HG03432 (cell line): ENCODE results near the gene HLA-A.
A peak's percentile ranks its signal among the peaks of the same experiment; 100 is the strongest.
"Not testable (repeated sequence)": the region's sequence is repeated elsewhere in the genome, so short reads cannot be mapped to it uniquely, and the experiment has no call there.

Source experiments
- ATAC-seq: cut with Tn5 transposase; IDR thresholded peaks from one replicate; pipeline ENCODE4 v1.9.1; 2021; ENCODE audit warnings: mild to moderate bottlenecking, moderate library complexity; ENCODE audit not compliant: unreplicated experiment

Gene HLA-A

GRCh38 chr6:29959467-29959866 lies 17.1 kb downstream of the HLA-A start:
- no peak for ATAC-seq

- ATAC-seq: no peak
Observed at GRCh38 chr6:29961966-29962365, 19.6 kb downstream of the HLA-A start.

- not testable (repeated sequence) for ATAC-seq
Observed at GRCh38 chr6:29963697-29964096, 21.4 kb downstream of the HLA-A start.

- no peak for ATAC-seq
Observed at GRCh38 chr6:29964518-29964886, 22.2 kb downstream of the HLA-A start.

- peak; percentile 92 for ATAC-seq
Observed at GRCh38 chr6:29964887-29965562, 22.7 kb downstream of the HLA-A start.

- no peak for ATAC-seq
Observed at GRCh38 chr6:29965563-29965872, 23.2 kb downstream of the HLA-A start.

GRCh38 chr6:29965873-29966601 lies 23.7 kb downstream of the HLA-A start:
- peak; percentile 37 for ATAC-seq

- ATAC-seq: no peak
Observed at GRCh38 chr6:29967379-29968010, 25.2 kb downstream of the HLA-A start.

GRCh38 chr6:29968130-29968529 lies 25.8 kb downstream of the HLA-A start:
- no peak for ATAC-seq

GRCh38 chr6:29968905-29969304 lies 26.6 kb downstream of the HLA-A start:
- ATAC-seq: no peak

- ATAC-seq: no peak
Observed at GRCh38 chr6:29970711-29971110, 28.4 kb downstream of the HLA-A start.

- no peak for ATAC-seq
Observed at GRCh38 chr6:29974901-29975560, 32.7 kb downstream of the HLA-A start.

- ATAC-seq: no peak
Observed at GRCh38 chr6:29975561-29975907, 33.2 kb downstream of the HLA-A start.

GRCh38 chr6:29976253-29976587 lies 33.9 kb downstream of the HLA-A start:
- no peak for ATAC-seq

- ATAC-seq: peak; percentile 64
Observed at GRCh38 chr6:29976588-29977424, 34.5 kb downstream of the HLA-A start.

GRCh38 chr6:29977425-29977727 lies 35.0 kb downstream of the HLA-A start:
- no peak for ATAC-seq

- ATAC-seq: not testable (repeated sequence)
Observed at GRCh38 chr6:29980013-29980412, 37.7 kb downstream of the HLA-A start.

- no peak for ATAC-seq
Observed at GRCh38 chr6:29980511-29980910, 38.2 kb downstream of the HLA-A start.

- no peak for ATAC-seq
Observed at GRCh38 chr6:29981211-29981812, 39.0 kb downstream of the HLA-A start.

GRCh38 chr6:29982097-29982496 lies 39.8 kb downstream of the HLA-A start:
- no peak for ATAC-seq

GRCh38 chr6:29984232-29984631 lies 41.9 kb downstream of the HLA-A start:
- ATAC-seq: no peak
